GM19397 (cell line): ENCODE results near the gene C2orf68.
"Not testable (repeated sequence)": the region's sequence is repeated elsewhere in the genome, so short reads cannot be mapped to it uniquely, and the experiment has no call there.

Source experiments
- ATAC-seq: cut with Tn5 transposase; IDR thresholded peaks from one replicate; pipeline ENCODE4 v1.9.1; 2021; ENCODE audit warnings: mild to moderate bottlenecking, moderate library complexity; ENCODE audit not compliant: unreplicated experiment

C2orf68 gene, protein sequence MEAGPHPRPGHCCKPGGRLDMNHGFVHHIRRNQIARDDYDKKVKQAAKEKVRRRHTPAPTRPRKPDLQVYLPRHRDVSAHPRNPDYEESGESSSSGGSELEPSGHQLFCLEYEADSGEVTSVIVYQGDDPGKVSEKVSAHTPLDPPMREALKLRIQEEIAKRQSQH

DNA sequence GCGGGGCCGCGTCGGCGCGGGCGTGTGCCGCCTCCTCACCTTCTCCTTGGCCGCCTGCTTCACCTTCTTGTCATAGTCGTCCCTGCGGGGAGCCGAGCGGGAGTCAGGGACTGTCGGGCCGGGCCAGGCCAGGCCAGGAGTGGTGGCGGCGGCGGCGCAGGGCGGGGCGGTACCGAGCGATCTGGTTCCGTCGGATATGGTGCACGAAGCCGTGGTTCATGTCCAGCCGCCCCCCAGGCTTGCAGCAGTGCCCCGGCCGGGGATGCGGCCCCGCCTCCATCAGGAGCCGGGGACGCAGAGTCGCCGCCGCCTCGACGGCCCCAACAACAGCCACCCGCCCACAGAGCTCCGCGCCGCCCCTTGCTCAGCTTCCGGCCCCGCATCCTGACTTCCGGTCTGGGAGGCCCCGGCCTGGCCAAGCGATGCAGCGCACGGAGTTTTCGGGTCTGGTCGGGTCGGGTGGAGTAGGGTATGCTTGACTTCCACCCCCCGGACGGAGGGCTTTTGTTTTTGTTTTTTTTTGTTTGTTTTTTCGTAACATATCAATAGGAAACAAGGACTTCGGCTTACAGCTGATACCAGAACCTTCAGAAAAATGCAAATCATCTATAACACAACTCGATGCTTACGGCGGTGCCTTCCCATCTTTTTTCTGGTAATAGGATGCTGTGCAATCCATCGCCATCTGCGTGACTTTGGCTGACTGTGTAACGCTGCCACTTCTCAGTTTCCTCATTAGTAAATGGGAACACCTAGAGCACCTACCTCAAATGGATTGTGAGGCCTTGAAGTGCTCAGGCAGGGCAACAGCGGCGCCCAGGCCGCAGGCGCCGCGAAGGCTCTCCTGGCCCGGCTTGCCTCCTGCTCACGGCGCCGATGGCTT lies at the start of gene C2orf68:
Gene C2orf68, minus strand, starts transcription at position 362 of the 883 bp plus-strand sequence. Its CDS starts 82 bp downstream, at position 280.
- peak; percentile 71 for ATAC-seq

DNA sequence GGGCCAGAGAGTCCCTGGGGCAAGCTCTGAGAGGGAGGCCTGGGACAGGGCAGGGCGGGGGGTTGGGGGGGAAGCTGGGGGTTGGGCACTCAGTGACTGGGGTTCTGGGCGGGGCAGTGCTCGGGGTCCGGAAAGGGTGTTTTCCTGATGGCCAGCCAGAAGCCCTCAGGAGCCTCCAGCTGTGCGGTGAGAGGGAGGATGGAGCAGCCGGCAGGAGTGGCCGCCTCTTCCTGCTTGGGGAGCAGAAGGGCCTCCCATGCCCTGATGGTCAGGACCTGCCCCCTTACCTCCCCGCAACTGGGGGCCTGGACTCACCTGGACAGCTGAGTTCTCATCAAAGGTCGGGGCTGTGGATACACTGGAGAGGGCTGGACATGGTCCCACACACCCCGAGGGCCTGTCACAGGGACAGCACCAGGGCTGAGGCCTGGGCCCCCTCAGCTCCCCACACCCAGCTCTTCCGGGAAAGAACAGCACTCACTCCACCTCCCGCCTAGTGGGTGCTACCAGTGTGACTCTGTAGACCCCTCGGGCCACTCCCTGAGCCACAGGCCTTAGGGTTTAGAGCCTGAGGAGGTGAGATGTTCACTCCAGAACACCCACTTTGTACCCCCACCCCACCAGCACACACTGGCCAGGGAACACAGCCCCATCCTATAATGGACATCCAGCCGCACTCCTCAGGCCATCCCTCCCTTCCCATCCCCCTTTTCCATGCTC lies 49.4 kb upstream of the C2orf68 start:
- no peak for ATAC-seq

GRCh38 chr2:85660725-85661124 lies 48.9 kb upstream of the C2orf68 start:
- ATAC-seq, result no peak

- ATAC-seq, result not testable (repeated sequence)
These were observed 48.4 kb upstream of the C2orf68 start for GRCh38 chr2:85660301-85660700.

- no peak for ATAC-seq
These were observed 47.6 kb upstream of the C2orf68 start for GRCh38 chr2:85659324-85659981.

DNA sequence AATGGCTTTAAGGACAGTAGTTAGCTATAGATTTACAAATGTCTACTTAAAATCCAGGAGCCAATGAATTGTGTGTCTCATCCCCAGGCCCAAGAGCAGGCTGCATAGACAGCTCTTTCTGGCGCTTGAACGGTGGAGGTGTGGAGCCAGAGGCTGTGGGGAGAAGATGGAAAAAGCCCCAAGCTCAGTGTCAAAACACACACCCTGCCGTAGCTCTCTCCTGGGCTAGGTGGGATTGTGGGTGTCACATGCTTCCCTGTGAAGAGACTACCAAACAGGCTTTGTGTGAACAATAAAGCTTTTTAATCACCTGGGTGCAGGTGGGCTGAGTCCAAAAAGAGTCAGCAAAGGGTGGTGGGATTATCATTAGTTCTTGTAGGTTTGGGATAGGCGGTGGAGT lies 45.5 kb upstream of the C2orf68 start:
- ATAC-seq, result not testable (repeated sequence)

- ATAC-seq, result no peak
These were observed 44.6 kb upstream of the C2orf68 start for GRCh38 chr2:85656468-85656867.

DNA sequence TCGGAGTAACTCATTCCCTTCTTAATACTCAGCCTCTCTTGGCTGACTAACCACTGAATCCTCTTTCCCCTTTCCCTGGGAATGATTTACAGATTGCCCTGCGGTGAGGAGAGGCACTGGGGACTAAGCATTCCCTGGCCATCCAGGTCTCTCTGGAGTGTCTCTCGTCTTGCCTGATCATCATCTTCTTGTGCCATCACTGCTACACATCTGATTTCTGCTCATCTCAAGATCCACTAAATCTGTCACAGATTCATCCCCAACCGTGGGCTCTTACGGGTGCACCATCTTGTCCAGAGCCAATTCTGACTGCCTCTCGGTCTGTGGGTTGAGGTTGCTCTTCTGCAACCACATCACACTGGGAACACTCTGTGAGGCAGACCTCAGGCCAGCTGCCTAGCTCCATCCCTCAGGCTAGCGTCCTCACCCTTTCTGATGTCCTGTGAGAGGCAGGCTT lies 44.1 kb upstream of the C2orf68 start:
- ATAC-seq, result no peak

DNA sequence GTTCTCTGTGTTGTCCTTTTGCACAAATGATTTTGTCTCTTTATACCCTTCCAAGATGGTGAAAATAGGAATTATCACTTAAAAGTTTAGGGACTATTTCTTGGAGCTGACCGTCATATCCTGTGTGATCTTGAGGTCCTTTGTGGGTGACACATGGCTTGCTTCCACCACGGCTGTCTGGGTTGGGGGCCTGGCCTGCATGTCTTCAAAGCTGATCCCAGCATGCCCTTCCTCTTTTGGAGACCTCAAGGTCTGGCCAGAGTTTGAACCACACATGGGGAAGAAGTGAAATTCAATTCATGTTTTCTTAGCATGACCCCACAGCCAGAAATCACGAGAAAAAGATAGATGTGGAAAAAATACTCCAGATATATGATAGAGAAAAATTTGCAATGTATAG lies 42.1 kb upstream of the C2orf68 start:
- ATAC-seq, result no peak

DNA sequence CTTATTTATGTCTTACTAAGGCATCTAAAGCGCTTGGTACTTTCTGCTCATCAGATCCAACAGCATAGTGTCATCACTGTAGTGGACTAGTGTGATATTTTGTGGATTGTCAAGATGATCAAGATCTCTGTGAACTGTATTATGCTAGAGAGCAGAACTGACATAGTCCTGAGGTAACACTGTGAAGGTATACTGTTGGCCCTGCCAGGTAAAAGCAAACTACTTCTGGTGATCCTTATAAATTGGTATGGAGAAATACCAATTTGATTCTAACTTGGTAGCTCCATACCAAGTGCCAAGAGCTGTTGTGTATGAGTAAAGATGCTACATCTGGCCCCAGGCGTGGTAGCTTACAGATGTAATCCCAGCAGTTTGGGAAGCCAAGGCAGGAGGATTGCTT lies 40.2 kb upstream of the C2orf68 start:
- ATAC-seq, result no peak

DNA sequence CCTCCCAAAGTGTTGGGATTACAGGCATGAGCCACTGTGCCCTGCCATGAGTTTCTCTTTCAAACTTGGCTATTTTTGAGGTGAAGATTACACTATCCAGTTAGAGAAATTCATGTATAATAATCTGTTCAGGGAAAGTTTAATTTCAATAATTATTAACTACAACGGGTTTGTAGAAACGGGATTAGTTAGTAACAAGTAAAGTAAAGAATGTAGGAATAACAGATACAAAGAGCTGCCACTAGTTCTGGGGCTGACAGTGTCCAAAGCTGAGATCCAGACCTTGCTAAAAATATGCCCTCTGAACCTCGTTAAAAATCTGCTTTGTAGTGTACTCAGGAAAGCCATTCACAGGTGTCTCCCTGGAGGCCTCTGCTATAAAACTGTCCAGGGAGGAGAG lies 39.2 kb upstream of the C2orf68 start:
- ATAC-seq, result no peak

DNA sequence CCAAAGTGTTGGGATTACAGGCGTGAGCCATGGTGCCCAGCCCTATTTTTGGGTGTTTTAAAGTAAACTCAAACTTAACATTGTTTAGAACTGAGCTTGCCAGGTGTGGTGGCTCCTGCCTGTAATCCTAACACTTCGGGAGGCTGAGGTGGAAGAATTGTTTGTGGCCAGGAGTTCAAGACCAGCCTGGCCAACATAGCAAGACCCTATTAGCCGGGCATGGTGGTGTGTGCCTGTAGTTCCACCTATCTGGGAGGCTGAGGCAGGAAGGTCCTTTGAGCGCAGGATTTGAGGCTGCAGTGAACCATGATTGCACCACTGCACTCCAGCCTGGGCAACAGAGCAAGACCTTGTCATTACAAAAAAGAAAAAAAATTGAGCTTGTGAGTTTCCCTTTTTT lies 38.6 kb upstream of the C2orf68 start:
- ATAC-seq, result no peak

- ATAC-seq, result no peak
These were observed 37.6 kb upstream of the C2orf68 start for GRCh38 chr2:85649201-85650190.

DNA sequence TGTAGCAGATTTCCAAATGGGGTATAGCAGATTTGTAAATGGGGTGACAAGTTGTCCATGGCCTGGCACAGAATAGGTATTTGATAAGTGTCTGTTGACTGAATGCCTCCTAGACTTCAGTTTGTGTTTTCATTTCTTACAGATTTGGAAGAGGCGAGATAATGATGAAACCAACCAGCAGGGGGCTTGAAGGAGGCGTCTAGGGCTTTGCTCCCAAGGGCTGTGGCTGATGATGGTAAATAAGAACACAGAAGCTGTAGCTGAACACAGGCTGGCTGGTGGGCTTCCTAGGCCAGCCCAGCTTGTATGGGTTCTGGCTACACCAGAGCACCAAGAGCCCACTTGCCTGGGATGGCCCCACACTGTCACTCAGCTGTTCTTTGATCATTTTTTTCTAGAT lies 36.8 kb upstream of the C2orf68 start:
- ATAC-seq, result no peak

GRCh38 chr2:85647823-85648526 lies 36.1 kb upstream of the C2orf68 start:
- peak; percentile 62 for ATAC-seq

- ATAC-seq, result no peak
These were observed 34.3 kb upstream of the C2orf68 start for GRCh38 chr2:85646166-85646565.

DNA sequence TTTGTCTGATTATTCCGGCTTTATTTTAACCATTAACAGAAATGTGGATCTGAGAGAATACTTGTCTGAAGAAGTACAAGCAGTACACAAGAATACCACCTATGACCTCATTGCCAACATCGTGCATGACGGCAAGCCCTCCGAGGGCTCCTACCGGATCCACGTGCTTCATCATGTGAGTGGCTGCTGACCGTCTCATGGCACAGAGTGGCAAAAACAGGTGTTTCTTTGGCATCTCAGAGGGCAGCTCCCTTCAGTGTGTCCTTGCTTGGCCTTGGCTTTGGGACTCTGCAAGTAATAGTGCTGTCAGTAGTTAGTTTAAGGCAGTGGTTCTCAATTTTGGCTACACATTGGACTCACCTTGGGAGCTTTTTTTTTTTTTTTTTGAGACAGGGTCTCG lies 33.0 kb upstream of the C2orf68 start:
- ATAC-seq, result no peak

DNA sequence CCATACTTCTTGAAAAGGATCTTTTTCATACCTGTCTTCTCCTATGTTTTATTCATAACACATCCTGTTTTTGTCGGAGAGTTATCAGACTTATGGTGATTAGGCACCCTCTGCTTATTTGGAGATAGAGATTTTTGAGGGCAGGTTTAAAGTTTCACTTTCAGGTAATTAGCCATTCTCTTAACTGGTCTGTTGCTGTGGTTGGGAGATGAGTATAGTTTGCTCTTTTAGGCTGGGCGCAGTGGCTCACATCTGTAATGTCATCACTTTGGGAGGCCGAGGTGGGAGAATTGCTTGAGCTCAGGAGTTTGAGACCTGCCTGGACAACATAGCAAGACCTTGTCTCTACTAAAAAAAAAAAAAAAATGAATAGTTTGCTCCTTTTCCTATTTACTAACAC lies 30.9 kb upstream of the C2orf68 start:
- no peak for ATAC-seq

- no peak for ATAC-seq
These were observed 23.8 kb upstream of the C2orf68 start for GRCh38 chr2:85635636-85636035.
